ENCODE results near the gene ATP2B2. TPM values are rescaled to one million over a fixed set of nuclear protein-coding genes. Genes with fewer than 3 reads are reported as not detected.

Gene ATP2B2
- total and polyA plus RNA-seq, 10 of the 15 experiments (the other 5 are each of a cell fraction or from before 2014, with no cell fraction given) = 0.04 TPM; not detected in 9

- FAIRE-seq (no peak), DNase-seq (ENCODE audit: low read depth, low spot score) (no peak), ATAC-seq (no peak)
- intact Hi-C loops (cut with micrococcal nuclease; ENCODE audit: unreplicated experiment) (no loop called here), in situ Hi-C loops (cut with MboI) (no loop called here)
- Histone ChIP-seq H3K9me3 (replicated peaks; ENCODE audit: control insufficient read depth, insufficient read depth, low read length) (no peaks in the 10 kb centered on the region), H3K27me3 (replicated peaks in 1 of 2; ENCODE audit: control insufficient read depth in 2 of 2, insufficient read depth in 2 of 2, low read length in 1 of 2) (peaks cover 1 to 2% of the 10 kb centered on the region in 2 experiments; a peak in 3 of 4 replicates), H2AFZ (ENCODE audit: control insufficient read depth, low read depth, low read length) (no peak overlapping the region), H3K4me1 (ENCODE audit: control insufficient read depth, insufficient read depth, low read length) (no peaks in the 10 kb centered on the region), H3K9ac (ENCODE audit: control insufficient read depth, insufficient read depth, low read length) (no peak overlapping the region), H3K36me3 (ENCODE audit: control insufficient read depth in 2 of 2, insufficient read depth in 2 of 2, low read length in 1 of 2) (no peaks in the 10 kb centered on the region), H3K27ac (ENCODE audit: control insufficient read depth, insufficient read depth) (no peak overlapping the region), H3K4me3 (no peak overlapping the region), H3K4me2 (ENCODE audit: control insufficient read depth, insufficient read depth) (no peak overlapping the region), H3K79me2 (ENCODE audit: control insufficient read depth, insufficient read depth, low read length) (no peaks in the 10 kb centered on the region), H4K20me1 (ENCODE audit: control insufficient read depth, insufficient read depth) (no peaks in the 10 kb centered on the region)
- ChIA-PET CTCF (interaction anchor here (0.9 to 1.4 kb wide), 2 partner anchors 8 to 26 kb away, joined by 3 to 4 read pairs; no protein-coding TSS in a partner anchor), SMC1A (ENCODE audit: uncharacterized antibody, unreplicated experiment) (no interaction called here), POLR2A (no interaction called here), RAD21 (ENCODE audit: unreplicated experiment) (no interaction called here)
- TF ChIP-seq SUPT20H (IDR thresholded peaks at IDR 0.05; ENCODE audit: borderline replicate concordance, control insufficient read depth, low read depth, low read length) (no peak), BCL11A (IDR thresholded peaks at IDR 0.05; ENCODE audit: low read depth, low read length) (no peak), POLR2AphosphoS5 (IDR thresholded peaks at IDR 0.05; ENCODE audit: low read length) (no peak), MTA3 (IDR thresholded peaks at IDR 0.05; ENCODE audit: borderline replicate concordance, low read length) (no peak), ZNF384 (IDR thresholded peaks at IDR 0.05; ENCODE audit: borderline replicate concordance, low read depth, low read length) (no peak)
- WGBS (ENCODE audit: insufficient coverage, insufficient replicate concordance, low lambda C conversion rate, missing lambda C conversion rate) = 33% methylated on average over 10 of the region's 10 CpGs
- no TSS peak for BruUV-seq (replicated peaks)
Measured at GRCh38 chr3:10444511-10444910, 60.9 kb downstream of the ATP2B2 start.

- POLR2A ChIA-PET = no interaction called here
- intact Hi-C loops (cut with micrococcal nuclease; ENCODE audit: unreplicated experiment) = no loop called here
- Histone ChIP-seq H3K9me3 (replicated peaks; ENCODE audit: control insufficient read depth, insufficient read depth, low read length) (no peaks in the 10 kb centered on the region), H2AFZ (ENCODE audit: control insufficient read depth, low read depth, low read length) (no peak overlapping the region), H3K4me3 (no peak overlapping the region), H4K20me1 (ENCODE audit: control insufficient read depth, insufficient read depth) (no peaks in the 10 kb centered on the region), H3K79me2 (ENCODE audit: control insufficient read depth, insufficient read depth, low read length) (no peaks in the 10 kb centered on the region), H3K9ac (ENCODE audit: control insufficient read depth, insufficient read depth, low read length) (no peak overlapping the region), H3K27ac (ENCODE audit: control insufficient read depth, insufficient read depth) (no peak overlapping the region), H3K27me3 (replicated peaks in 1 of 2; ENCODE audit: control insufficient read depth in 2 of 2, insufficient read depth in 2 of 2, low read length in 1 of 2) (peaks cover 1 to 2% of the 10 kb centered on the region in 2 experiments; a peak in 3 of 4 replicates), H3K4me1 (ENCODE audit: control insufficient read depth, insufficient read depth, low read length) (no peaks in the 10 kb centered on the region), H3K36me3 (ENCODE audit: control insufficient read depth in 2 of 2, insufficient read depth in 2 of 2, low read length in 1 of 2) (no peaks in the 10 kb centered on the region), H3K4me2 (ENCODE audit: control insufficient read depth, insufficient read depth) (no peak overlapping the region)
- in situ Hi-C loops (cut with MboI) = no loop called here
- no peak for ATAC-seq
- BruUV-seq (replicated peaks) = no TSS peak
- FAIRE-seq = no peak
- RAD21 ChIA-PET (ENCODE audit: unreplicated experiment) = no interaction called here
- DNase-seq (ENCODE audit: low read depth, low spot score) = no peak
- 46% methylated on average over 10 of the region's 10 CpGs for WGBS (ENCODE audit: insufficient coverage, insufficient replicate concordance, low lambda C conversion rate, missing lambda C conversion rate)
- SMC1A ChIA-PET (ENCODE audit: uncharacterized antibody, unreplicated experiment) = no interaction called here
- CTCF ChIA-PET = interaction anchor here (0.9 kb wide), 1 partner anchor 26 kb away, joined by 3 read pairs; no protein-coding TSS in a partner anchor
- TF ChIP-seq ZBTB11 (CRISPR knock-in tag; IDR thresholded peaks at IDR 0.05) (no peak), PAX8 (IDR thresholded peaks at IDR 0.05) (no peak), BMI1 (IDR thresholded peaks at IDR 0.05; ENCODE audit: borderline replicate concordance) (no peak), ETV6 (conservative IDR thresholded peaks at IDR 0.05 in 1 of 2, IDR thresholded peaks at IDR 0.05 in 1 of 2; ENCODE audit: borderline replicate concordance in 1 of 2, low read depth in 1 of 2) (no peak), TCF12 (IDR thresholded peaks at IDR 0.05; ENCODE audit: low read depth, low read length) (no peak), EP300 (IDR thresholded peaks at IDR 0.05; ENCODE audit: borderline replicate concordance in 1 of 2, control insufficient read depth in 1 of 2, low read depth in 2 of 2, low read length in 2 of 2) (no peak), MEF2B (IDR thresholded peaks at IDR 0.05; ENCODE audit: partially characterized antibody, poor library complexity, severe bottlenecking) (no peak), SMC3 (IDR thresholded peaks at IDR 0.05; ENCODE audit: borderline replicate concordance, low read length) (no peak), RFX5 (IDR thresholded peaks at IDR 0.05; ENCODE audit: low read depth, low read length) (no peak), MTA2 (IDR thresholded peaks at IDR 0.05; ENCODE audit: low read depth) (no peak), MYB (IDR thresholded peaks at IDR 0.05; ENCODE audit: borderline replicate concordance, low read depth, low read length) (no peak)
Measured at GRCh38 chr3:10444110-10444429, 61.3 kb downstream of the ATP2B2 start.
